Spleen (tissue), 7 donors: ENCODE data around the gene POLR2A.

Experiments used
- POLR2A ChIP-seq, 3 donors: fragments of 450-650 bp; IDR thresholded peaks; one replicate each; pipeline ENCODE4 v1.5.1; 2017; ENCODE audit warnings: antibody characterized with exemption in 3 of 3, mild to moderate bottlenecking in 1 of 3
- TF ChIP-seq, protein P1 (sequence below), 11 experiments: fragments of 200-600 bp in 7 of 11; fragments of 450-650 bp in 4 of 11; sonication (generic) in 4 of 11; IDR thresholded peaks in 8 of 11; conservative IDR thresholded peaks in 3 of 11; 1 replicate in 7 of 11; 2 replicates in 4 of 11; pipeline versions ENCODE4 v1.4.0 to v1.8.0; 2016 to 2021; ENCODE audit warnings: antibody characterized with exemption in 11 of 11, inconsistent platforms in 4 of 11, mild to moderate bottlenecking in 1 of 11
- donor health status: DM: no; HTN: no; CAD: no; lungs with moderate emphysema.
- donor health status: DM: no; HTN: no; CAD: no.
- donor health status: DM: no; HTN: no; CAD: no.

GRCh38 chr17:7440113-7440833 is 43.9 kb upstream of the POLR2A start:
- TF ChIP-seq, protein P1, sequence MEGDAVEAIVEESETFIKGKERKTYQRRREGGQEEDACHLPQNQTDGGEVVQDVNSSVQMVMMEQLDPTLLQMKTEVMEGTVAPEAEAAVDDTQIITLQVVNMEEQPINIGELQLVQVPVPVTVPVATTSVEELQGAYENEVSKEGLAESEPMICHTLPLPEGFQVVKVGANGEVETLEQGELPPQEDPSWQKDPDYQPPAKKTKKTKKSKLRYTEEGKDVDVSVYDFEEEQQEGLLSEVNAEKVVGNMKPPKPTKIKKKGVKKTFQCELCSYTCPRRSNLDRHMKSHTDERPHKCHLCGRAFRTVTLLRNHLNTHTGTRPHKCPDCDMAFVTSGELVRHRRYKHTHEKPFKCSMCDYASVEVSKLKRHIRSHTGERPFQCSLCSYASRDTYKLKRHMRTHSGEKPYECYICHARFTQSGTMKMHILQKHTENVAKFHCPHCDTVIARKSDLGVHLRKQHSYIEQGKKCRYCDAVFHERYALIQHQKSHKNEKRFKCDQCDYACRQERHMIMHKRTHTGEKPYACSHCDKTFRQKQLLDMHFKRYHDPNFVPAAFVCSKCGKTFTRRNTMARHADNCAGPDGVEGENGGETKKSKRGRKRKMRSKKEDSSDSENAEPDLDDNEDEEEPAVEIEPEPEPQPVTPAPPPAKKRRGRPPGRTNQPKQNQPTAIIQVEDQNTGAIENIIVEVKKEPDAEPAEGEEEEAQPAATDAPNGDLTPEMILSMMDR (IDR thresholded peaks at IDR 0.05 in 8 of 11, conservative IDR thresholded peaks at IDR 0.05 in 3 of 11), result no peak
- no peak for TF ChIP-seq POLR2A (IDR thresholded peaks at IDR 0.05)
